NB4 (cell line): Measurements from ENCODE around the gene UBQLN2.

ENCODE experiments used
- CTCF ChIP-seq: IDR thresholded peaks from one replicate; pipeline ENCODE4 v1.5.1; 2012; ENCODE audit warnings: low read depth, low read length
- MYC ChIP-seq: IDR thresholded peaks from 2 replicates; pipeline ENCODE4 v1.6.1; 2011; ENCODE audit warnings: low read depth, low read length
- POLR2A ChIP-seq: IDR thresholded peaks from 2 replicates; pipeline ENCODE4 v1.6.1; 2011; ENCODE audit warnings: mild to moderate bottlenecking; ENCODE audit not compliant: insufficient read length; ENCODE audit errors: extremely low read depth

- no peak for TF ChIP-seq POLR2A
- TF ChIP-seq CTCF: no peak
- no peak for TF ChIP-seq MYC
Measured at GRCh38 chrX:56576721-56577120, 13.3 kb downstream of the UBQLN2 start.
